HCT116 (cell line): ENCODE data around the gene SCTR. TPM values are rescaled to one million over a fixed set of nuclear protein-coding genes. Genes with fewer than 3 reads are reported as not detected.
A peak's percentile ranks its signal among the peaks of the same experiment; 100 is the strongest.

ENCODE experiments used
- ATAC-seq: fragments of 200-7000 bp; cut with Tn5 transposase; 2 replicates; pipeline ENCODE4 v1.9.1; 2020; ENCODE audit warnings: mild to moderate bottlenecking, moderate library complexity
- BruUV-seq: library from RNA; stranded (reverse); fragments of 400-500 nt; replicated peaks from 2 replicates; lab custom pipeline; 2021; lab: Mats Ljungman, UMichigan
- CTCF ChIA-PET: fragments of 300-600 bp; sonication (Branson Sonifier 250); formaldehyde crosslinking; loops from one replicate; lab custom pipeline; 2021; ENCODE audit warnings: antibody characterized with exemption; lab: Charles Lee
- POLR2A ChIA-PET: fragments of 300-600, 350-600 bp; sonication (Branson Sonifier 250); formaldehyde crosslinking; loops from one replicate; lab custom pipeline; 2021; ENCODE audit warnings: antibody characterized with exemption; lab: Charles Lee
- RAD21 ChIA-PET, 2 experiments: fragments of 300-600 bp; sonication (Branson Sonifier 250); formaldehyde crosslinking; loops; one replicate each; lab custom pipeline; 2023; ENCODE audit warnings: low total read pairs in 2 of 2; ENCODE audit not compliant: uncharacterized antibody in 2 of 2, unreplicated experiment in 2 of 2, low non-redundant PET in 1 of 2; lab: Charles Lee
- DNase-seq: peaks from one replicate; pipeline ENCODE4 v3.0.0-alpha.2; 2010; ENCODE audit warnings: low read depth, low spot score
- H2AFZ ChIP-seq: fragments of 200-600 bp; shearing (Covaris generic), sonication (generic); 2 replicates; pipeline ENCODE4 v1.6.1; 2017; ENCODE audit warnings: low read depth, mixed run types, mixed read lengths, antibody characterized with exemption, low read length; ENCODE audit not compliant: poor library complexity, severe bottlenecking
- H3K27ac ChIP-seq: 2 replicates; pipeline ENCODE4 v1.5.1; 2012; ENCODE audit warnings: low read depth, low read length
- H3K27me3 ChIP-seq: fragments of 200-600 bp; sonication (generic); 2 replicates; pipeline ENCODE4 v1.6.1; 2016; ENCODE audit warnings: mixed run types, low read length, mixed read lengths; ENCODE audit not compliant: insufficient read depth
- H3K36me3 ChIP-seq, 2 experiments: fragments of 200-500 bp in 1 of 2; fragments of 200-600 bp in 1 of 2; sonication (Bioruptor generic) in 1 of 2; sonication (generic) in 1 of 2; 2 replicates each; pipeline versions ENCODE4 v1.5.1 to v1.6.1; 2014 to 2016; ENCODE audit warnings: low read length in 2 of 2, inconsistent platforms in 1 of 2, mixed read lengths in 1 of 2, mixed run types in 1 of 2; ENCODE audit not compliant: insufficient read depth in 2 of 2, control insufficient read depth in 1 of 2
- H3K4me1 ChIP-seq, 2 experiments: fragments of 200-600 bp in 1 of 2; sonication (generic) in 1 of 2; 2 replicates each; pipeline versions ENCODE4 v1.5.1 to v1.6.1; 2012 to 2017; ENCODE audit warnings: low read length in 2 of 2, inconsistent platforms in 1 of 2, mild to moderate bottlenecking in 1 of 2, mixed read lengths in 1 of 2, mixed run types in 1 of 2, moderate library complexity in 1 of 2; ENCODE audit not compliant: insufficient read depth in 2 of 2, control insufficient read depth in 1 of 2
- H3K4me2 ChIP-seq: fragments of 200-600 bp; sonication (generic); 2 replicates; pipeline ENCODE4 v1.6.1; 2017; ENCODE audit warnings: mixed run types, low read length, mixed read lengths
- H3K4me3 ChIP-seq, 2 experiments: fragments of 200-600 bp in 1 of 2; sonication (generic) in 1 of 2; replicated peaks in 1 of 2; 2 replicates each; pipeline ENCODE4 v1.5.1; 2011 to 2016; ENCODE audit warnings: low read length in 2 of 2, control low read depth in 1 of 2, low read depth in 1 of 2, mild to moderate bottlenecking in 1 of 2, mixed read lengths in 1 of 2, mixed run types in 1 of 2
- H3K79me2 ChIP-seq: fragments of 200-600 bp; sonication (generic); 2 replicates; pipeline ENCODE4 v1.6.1; 2017; ENCODE audit warnings: mild to moderate bottlenecking, mixed run types, low read length, moderate library complexity, mixed read lengths; ENCODE audit not compliant: insufficient read depth
- H3K9ac ChIP-seq: fragments of 200-600 bp; sonication (generic); 2 replicates; pipeline ENCODE4 v1.6.1; 2016; ENCODE audit warnings: low read length, mixed read lengths
- H3K9me2 ChIP-seq: fragments of 200-600 bp; sonication (generic), shearing (Covaris generic); 2 replicates; pipeline ENCODE4 v1.6.1; 2017; ENCODE audit warnings: mixed run types, mild to moderate bottlenecking, moderate library complexity; ENCODE audit not compliant: insufficient read depth
- H3K9me3 ChIP-seq, 2 experiments: fragments of 200-500 bp in 1 of 2; fragments of 200-600 bp in 1 of 2; sonication (Bioruptor generic) in 1 of 2; sonication (generic) in 1 of 2; 2 replicates each; pipeline ENCODE4 v1.6.1; 2014 to 2017; ENCODE audit warnings: low read length in 2 of 2, mixed read lengths in 2 of 2, inconsistent platforms in 1 of 2, low read depth in 1 of 2, mild to moderate bottlenecking in 1 of 2, mixed run types in 1 of 2, moderate library complexity in 1 of 2; ENCODE audit not compliant: control insufficient read depth in 1 of 2, insufficient read depth in 1 of 2
- H4K20me1 ChIP-seq: fragments of 200-600 bp; sonication (generic), shearing (Covaris generic); 2 replicates; pipeline ENCODE4 v1.6.1; 2017; ENCODE audit warnings: mixed run types, mild to moderate bottlenecking, moderate library complexity; ENCODE audit not compliant: insufficient read depth
- ZFX ChIP-seq: fragments of 450-650 bp; IDR thresholded peaks from 2 replicates; pipeline ENCODE4 v1.6.1; 2017
- intact Hi-C: fragments of 100-400 bp; cut with micrococcal nuclease; formaldehyde crosslinking; loops from 2 replicates; pipeline ENCODE4 v1.10.0; 2022
- total RNA-seq: library from RNA; stranded (reverse); gene quantifications from one replicate; pipeline ENCODE4 v1.2.1, GENCODE V29; 2021; ENCODE audit not compliant: unreplicated experiment
- TF ChIP-seq, protein P1 (sequence below): IDR thresholded peaks from 2 replicates; pipeline ENCODE4 v1.6.1; 2012
- TF ChIP-seq, protein P2 (sequence below): IDR thresholded peaks from 2 replicates; pipeline ENCODE4 v1.6.1; 2012; ENCODE audit warnings: low read depth

The SCTR gene
- total RNA-seq, 1 experiment from 2014 or later, result not detected

DNA sequence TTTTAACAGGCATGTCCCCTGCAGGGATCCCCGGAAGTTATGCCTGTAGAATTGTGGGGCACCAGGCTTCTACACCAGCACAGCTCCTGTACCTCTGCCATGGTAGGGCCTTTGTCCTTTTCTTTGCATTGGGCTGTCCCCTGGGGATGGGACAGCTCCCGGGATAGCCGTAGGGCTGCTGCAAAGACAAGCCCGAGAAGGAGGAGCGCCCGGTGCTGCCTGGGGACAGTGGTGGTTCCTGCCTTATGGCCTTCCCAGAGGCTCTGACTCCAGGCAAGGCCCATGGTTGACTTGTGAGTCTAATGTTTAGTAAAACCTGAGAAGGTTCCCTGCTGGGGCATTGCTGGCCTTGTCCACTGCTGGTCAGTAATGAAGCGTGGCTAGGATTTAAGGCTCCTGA is 61.7 kb downstream of the SCTR start:
- H3K36me3 ChIP-seq, result no peaks in the 10 kb centered on the region
- no peaks in the 10 kb centered on the region for H3K9me3 ChIP-seq
- POLR2A ChIA-PET, result interaction anchor here (0.8 kb wide), 1 partner anchor 33 kb away, joined by 3 read pairs; no protein-coding TSS in a partner anchor
- H3K4me1 ChIP-seq, result no peaks in the 10 kb centered on the region
- H3K9me2 ChIP-seq, result no peaks in the 10 kb centered on the region
- H3K4me2 ChIP-seq, result no peak overlapping the region
- H3K9ac ChIP-seq, result no peak overlapping the region
- CTCF ChIA-PET, result no interaction called here
- no peaks in the 10 kb centered on the region for H3K79me2 ChIP-seq
- DNase-seq (no peak), ATAC-seq (no peak)
- H3K4me3 ChIP-seq, result no peak overlapping the region
- 0 out of 2 replicates have a peak, but pooled peaks have one; percentile 20 for TF ChIP-seq ZFX
- TF ChIP-seq, protein P1, sequence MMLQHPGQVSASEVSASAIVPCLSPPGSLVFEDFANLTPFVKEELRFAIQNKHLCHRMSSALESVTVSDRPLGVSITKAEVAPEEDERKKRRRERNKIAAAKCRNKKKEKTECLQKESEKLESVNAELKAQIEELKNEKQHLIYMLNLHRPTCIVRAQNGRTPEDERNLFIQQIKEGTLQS, result no peak
- H3K27me3 ChIP-seq, result no peaks in the 10 kb centered on the region
- H2AFZ ChIP-seq, result no peak overlapping the region
- intact Hi-C loops, result no loop called here
- RAD21 ChIA-PET, result no interaction called here
- no peak overlapping the region for H3K27ac ChIP-seq
- no peaks in the 10 kb centered on the region for H4K20me1 ChIP-seq
- BruUV-seq, result no TSS peak

GRCh38 chr2:119461811-119462210 is 62.5 kb downstream of the SCTR start:
- TF ChIP-seq, protein P2, sequence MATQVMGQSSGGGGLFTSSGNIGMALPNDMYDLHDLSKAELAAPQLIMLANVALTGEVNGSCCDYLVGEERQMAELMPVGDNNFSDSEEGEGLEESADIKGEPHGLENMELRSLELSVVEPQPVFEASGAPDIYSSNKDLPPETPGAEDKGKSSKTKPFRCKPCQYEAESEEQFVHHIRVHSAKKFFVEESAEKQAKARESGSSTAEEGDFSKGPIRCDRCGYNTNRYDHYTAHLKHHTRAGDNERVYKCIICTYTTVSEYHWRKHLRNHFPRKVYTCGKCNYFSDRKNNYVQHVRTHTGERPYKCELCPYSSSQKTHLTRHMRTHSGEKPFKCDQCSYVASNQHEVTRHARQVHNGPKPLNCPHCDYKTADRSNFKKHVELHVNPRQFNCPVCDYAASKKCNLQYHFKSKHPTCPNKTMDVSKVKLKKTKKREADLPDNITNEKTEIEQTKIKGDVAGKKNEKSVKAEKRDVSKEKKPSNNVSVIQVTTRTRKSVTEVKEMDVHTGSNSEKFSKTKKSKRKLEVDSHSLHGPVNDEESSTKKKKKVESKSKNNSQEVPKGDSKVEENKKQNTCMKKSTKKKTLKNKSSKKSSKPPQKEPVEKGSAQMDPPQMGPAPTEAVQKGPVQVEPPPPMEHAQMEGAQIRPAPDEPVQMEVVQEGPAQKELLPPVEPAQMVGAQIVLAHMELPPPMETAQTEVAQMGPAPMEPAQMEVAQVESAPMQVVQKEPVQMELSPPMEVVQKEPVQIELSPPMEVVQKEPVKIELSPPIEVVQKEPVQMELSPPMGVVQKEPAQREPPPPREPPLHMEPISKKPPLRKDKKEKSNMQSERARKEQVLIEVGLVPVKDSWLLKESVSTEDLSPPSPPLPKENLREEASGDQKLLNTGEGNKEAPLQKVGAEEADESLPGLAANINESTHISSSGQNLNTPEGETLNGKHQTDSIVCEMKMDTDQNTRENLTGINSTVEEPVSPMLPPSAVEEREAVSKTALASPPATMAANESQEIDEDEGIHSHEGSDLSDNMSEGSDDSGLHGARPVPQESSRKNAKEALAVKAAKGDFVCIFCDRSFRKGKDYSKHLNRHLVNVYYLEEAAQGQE, result no peak
- RAD21 ChIA-PET, result no interaction called here
- Histone ChIP-seq H3K9ac (no peak overlapping the region), H3K27me3 (no peaks in the 10 kb centered on the region), H3K4me3 (no peak overlapping the region), H3K9me3 (no peaks in the 10 kb centered on the region), H3K79me2 (no peaks in the 10 kb centered on the region), H2AFZ (no peak overlapping the region), H3K9me2 (no peaks in the 10 kb centered on the region), H3K4me2 (no peak overlapping the region), H3K36me3 (no peaks in the 10 kb centered on the region), H3K4me1 (no peaks in the 10 kb centered on the region), H3K27ac (no peak overlapping the region), H4K20me1 (no peaks in the 10 kb centered on the region)
- DNase-seq, result no peak
- no TSS peak for BruUV-seq
- intact Hi-C loops, result no loop called here
- CTCF ChIA-PET, result interaction anchor here (1.3 kb wide), 1 partner anchor 14 kb away, joined by 6 read pairs; no protein-coding TSS in a partner anchor
- no peak for ATAC-seq
- POLR2A ChIA-PET, result interaction anchor here (0.8 kb wide), 1 partner anchor 32 kb away, joined by 3 read pairs; no protein-coding TSS in a partner anchor
